GM18870 (cell line): ENCODE results near the gene FBXL17.
A peak's percentile ranks its signal among the peaks of the same experiment; 100 is the strongest.
"Not testable (repeated sequence)": the region's sequence is repeated elsewhere in the genome, so short reads cannot be mapped to it uniquely, and the experiment has no call there.

ENCODE experiments used
- ATAC-seq: cut with Tn5 transposase; IDR thresholded peaks from one replicate; pipeline ENCODE4 v1.9.1; 2021; ENCODE audit warnings: moderate library complexity; ENCODE audit not compliant: unreplicated experiment

The FBXL17 gene

GRCh38 chr5:108315829-108316228 is 66.1 kb downstream of the FBXL17 start:
- ATAC-seq: no peak

GRCh38 chr5:108312258-108312657 is 69.6 kb downstream of the FBXL17 start:
- ATAC-seq: no peak

GRCh38 chr5:108311682-108312081 is 70.2 kb downstream of the FBXL17 start:
- ATAC-seq: no peak

- ATAC-seq: no peak
Measured at GRCh38 chr5:108303611-108304010, 78.3 kb downstream of the FBXL17 start.

GRCh38 chr5:108303086-108303485 is 78.8 kb downstream of the FBXL17 start:
- no peak for ATAC-seq

- no peak for ATAC-seq
Measured at GRCh38 chr5:108297042-108297601, 84.8 kb downstream of the FBXL17 start.

- ATAC-seq: no peak
Measured at GRCh38 chr5:108295578-108296368, 86.1 kb downstream of the FBXL17 start.

GRCh38 chr5:108280960-108281569 is 100.8 kb downstream of the FBXL17 start:
- no peak for ATAC-seq

GRCh38 chr5:108280248-108280647 is 101.7 kb downstream of the FBXL17 start:
- ATAC-seq: no peak

- ATAC-seq: no peak
Measured at GRCh38 chr5:108278285-108279240, 103.3 kb downstream of the FBXL17 start.

- ATAC-seq: no peak
Measured at GRCh38 chr5:108276187-108277050, 105.5 kb downstream of the FBXL17 start.

GRCh38 chr5:108274080-108274479 is 107.8 kb downstream of the FBXL17 start:
- ATAC-seq: not testable (repeated sequence)

GRCh38 chr5:108271127-108271526 is 110.8 kb downstream of the FBXL17 start:
- no peak for ATAC-seq

GRCh38 chr5:108266242-108266641 is 115.7 kb downstream of the FBXL17 start:
- no peak for ATAC-seq

- ATAC-seq: no peak
Measured at GRCh38 chr5:108264533-108264932, 117.4 kb downstream of the FBXL17 start.

GRCh38 chr5:108263338-108263737 is 118.6 kb downstream of the FBXL17 start:
- no peak for ATAC-seq

GRCh38 chr5:108260858-108261170 is 121.1 kb downstream of the FBXL17 start:
- ATAC-seq: no peak

- ATAC-seq: peak; percentile 91
Measured at GRCh38 chr5:108260117-108260857, 121.6 kb downstream of the FBXL17 start.

GRCh38 chr5:108259306-108259705 is 122.6 kb downstream of the FBXL17 start:
- ATAC-seq: no peak

GRCh38 chr5:108257996-108258395 is 123.9 kb downstream of the FBXL17 start:
- ATAC-seq: no peak
